ENCODE measurements around the gene DCTN3.

Gene DCTN3

DNA sequence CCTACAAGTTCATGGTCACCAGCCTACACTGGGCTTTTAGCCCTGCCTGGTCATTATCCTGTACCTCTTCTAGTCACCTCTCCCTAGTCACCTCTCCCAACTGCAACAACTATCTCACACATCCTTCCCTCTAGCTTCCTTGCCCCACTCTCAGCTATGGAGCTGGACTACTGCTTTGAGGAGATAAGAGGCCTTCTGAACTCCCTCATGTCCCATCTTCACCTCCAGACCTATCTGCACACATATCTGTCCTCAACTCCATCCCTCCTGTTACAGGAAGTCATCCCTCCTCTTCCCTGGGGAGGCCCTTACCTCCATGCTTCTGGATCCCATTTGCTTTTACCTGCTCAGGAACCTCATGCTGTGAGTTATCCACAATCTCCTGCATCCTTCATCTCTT, 14.1 kb downstream of the DCTN3 start:
- TF ChIP-seq, protein P1, sequence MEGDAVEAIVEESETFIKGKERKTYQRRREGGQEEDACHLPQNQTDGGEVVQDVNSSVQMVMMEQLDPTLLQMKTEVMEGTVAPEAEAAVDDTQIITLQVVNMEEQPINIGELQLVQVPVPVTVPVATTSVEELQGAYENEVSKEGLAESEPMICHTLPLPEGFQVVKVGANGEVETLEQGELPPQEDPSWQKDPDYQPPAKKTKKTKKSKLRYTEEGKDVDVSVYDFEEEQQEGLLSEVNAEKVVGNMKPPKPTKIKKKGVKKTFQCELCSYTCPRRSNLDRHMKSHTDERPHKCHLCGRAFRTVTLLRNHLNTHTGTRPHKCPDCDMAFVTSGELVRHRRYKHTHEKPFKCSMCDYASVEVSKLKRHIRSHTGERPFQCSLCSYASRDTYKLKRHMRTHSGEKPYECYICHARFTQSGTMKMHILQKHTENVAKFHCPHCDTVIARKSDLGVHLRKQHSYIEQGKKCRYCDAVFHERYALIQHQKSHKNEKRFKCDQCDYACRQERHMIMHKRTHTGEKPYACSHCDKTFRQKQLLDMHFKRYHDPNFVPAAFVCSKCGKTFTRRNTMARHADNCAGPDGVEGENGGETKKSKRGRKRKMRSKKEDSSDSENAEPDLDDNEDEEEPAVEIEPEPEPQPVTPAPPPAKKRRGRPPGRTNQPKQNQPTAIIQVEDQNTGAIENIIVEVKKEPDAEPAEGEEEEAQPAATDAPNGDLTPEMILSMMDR (IDR thresholded peaks at IDR 0.05; ENCODE audit: low read depth, low read length): no peak
- no peak overlapping the region for H3K4me3 ChIP-seq (ENCODE audit: low read depth, low read length)

DNA sequence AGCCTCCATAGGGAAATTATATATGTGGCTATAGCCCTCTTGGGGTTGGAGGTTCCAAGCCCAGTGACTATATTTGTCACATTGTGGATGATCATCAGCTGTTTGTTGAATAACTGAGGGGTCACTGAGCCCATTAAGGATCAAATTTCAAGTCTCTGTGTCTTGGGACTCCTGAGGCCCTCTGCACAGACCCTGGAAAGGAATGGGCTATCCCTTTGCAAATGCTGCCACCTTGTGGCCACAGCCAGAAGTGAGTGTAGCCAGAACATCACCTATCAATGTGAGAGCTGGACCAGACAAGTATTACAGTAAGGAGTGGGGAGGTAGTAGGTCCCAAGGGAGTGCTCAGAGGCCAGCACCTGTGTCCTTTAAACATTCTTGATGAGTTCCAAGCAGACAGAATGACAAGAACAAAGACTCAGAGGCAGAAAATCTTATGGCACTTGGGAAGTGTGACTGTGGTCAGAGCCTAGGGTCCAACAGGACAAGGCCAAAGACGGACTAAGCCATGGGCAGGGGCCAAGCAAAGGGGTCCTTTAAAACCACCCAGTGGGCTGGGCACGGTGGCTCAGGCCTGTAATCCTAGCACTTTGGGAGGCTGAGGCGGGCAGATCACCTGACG, 16.6 kb downstream of the DCTN3 start:
- no peak overlapping the region for H3K4me3 ChIP-seq (ENCODE audit: low read depth, low read length)
- TF ChIP-seq, protein P1 (IDR thresholded peaks at IDR 0.05; ENCODE audit: low read depth, low read length): peak; percentile 95

DNA sequence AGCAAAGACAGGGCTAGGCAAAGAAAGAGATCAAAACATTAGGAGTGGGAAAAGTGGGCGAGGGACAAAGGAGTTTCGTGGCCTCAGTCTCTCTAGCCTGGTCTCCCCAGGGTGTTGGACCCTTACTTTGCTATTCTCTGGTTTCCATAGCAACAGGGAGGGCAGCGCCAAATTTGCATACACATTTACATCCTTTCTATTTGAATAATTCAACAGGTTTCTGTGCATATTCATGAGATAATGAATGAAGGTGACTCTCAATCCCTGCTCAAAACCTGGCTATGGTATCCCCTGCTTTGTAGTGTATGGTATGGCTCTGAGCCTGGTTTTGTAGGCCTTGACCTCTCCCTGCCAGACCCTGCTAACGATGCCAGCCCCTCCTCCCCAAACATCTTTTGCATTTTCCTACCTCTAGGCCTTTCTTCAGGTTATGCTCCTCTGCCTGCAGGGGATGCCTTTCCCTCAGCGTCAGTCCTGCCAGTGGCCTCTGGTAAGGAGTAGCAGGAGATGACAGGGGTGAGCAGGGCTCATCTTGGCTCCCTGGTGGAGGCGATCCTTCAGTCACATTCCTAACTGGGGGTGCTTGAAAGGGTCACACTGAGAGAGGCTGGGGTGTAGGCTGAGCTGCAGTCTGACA, 18.2 kb downstream of the DCTN3 start:
- TF ChIP-seq, protein P1 (IDR thresholded peaks at IDR 0.05; ENCODE audit: low read depth, low read length): no peak
- no peak overlapping the region for H3K4me3 ChIP-seq (ENCODE audit: low read depth, low read length)

DNA sequence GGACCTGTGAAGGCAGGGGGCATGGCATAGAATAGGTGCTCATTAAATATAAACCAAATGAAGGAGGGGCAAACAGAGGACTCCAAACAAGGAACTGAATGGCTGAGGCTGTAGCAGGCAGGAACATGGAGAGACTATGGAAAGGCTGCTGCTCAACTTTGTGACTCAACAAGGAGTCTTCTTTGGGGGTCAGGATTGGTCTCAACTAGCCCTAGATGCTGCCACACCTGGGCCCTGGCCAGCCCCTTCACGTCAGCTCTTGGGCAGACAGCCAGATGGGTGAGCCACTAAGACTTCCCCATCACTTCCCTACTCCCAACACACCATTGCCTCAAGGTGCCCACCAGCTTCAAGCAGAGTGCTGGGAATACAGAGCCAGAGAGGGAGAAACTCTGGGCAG, 19.4 kb downstream of the DCTN3 start:
- H3K4me3 ChIP-seq (ENCODE audit: low read depth, low read length): no peak overlapping the region

DNA sequence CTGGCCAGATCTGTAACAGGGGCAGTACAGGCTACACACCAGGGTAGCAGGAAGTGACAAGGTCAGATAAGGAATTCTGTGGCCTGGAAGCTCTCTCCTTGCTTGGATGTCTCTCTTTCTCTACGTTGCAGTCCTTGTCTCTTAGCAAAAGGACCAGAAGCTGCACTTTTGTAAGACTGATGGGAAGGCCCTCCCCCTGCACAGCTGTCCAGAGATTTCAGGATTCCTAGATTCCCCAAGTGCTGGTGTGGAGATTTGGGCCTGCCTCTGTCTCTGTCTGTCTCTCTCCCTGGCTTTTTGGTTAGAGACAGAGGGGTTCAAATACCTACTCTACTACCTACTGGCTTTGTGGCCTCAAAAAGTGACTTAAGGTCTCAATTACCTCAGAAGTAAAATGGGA, 20.7 kb downstream of the DCTN3 start:
- TF ChIP-seq, protein P1 (IDR thresholded peaks at IDR 0.05; ENCODE audit: low read depth, low read length): no peak
- H3K4me3 ChIP-seq (ENCODE audit: low read depth, low read length): no peak overlapping the region

More for the DNA sequence above, 19.4 kb downstream of the DCTN3 start:
- TF ChIP-seq, protein P1 (IDR thresholded peaks at IDR 0.05; ENCODE audit: low read depth, low read length): no peak

DNA sequence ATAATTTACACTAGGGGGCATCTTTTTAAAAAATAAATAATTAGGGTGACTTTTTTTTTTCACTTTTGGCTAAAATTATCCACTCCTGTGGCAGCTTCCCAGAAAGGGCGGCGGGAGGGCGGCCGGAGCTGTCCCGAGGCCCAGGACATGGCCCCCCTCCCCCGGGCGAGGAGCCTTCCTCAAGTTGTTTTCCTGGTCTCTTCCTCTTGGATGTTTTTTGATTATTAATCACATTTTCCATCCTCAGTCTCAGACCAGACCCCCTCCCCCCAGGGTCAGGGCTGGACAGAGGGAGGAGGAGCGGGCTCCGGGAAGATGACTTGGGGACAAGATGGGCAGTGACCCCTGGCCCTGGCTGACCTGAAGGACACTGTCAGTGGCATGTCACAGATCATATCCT, 26.1 kb downstream of the DCTN3 start:
- no peak overlapping the region for H3K4me3 ChIP-seq (ENCODE audit: low read depth, low read length)

More for the DNA sequence above, 26.1 kb downstream of the DCTN3 start:
- TF ChIP-seq, protein P1 (IDR thresholded peaks at IDR 0.05; ENCODE audit: low read depth, low read length): no peak
